NOMO-1 (cell line): ENCODE data around the gene MAD1L1.
"Not testable (repeated sequence)": the region's sequence is repeated elsewhere in the genome, so short reads cannot be mapped to it uniquely, and the experiment has no call there.

Experiments used
- DNase-seq, 2 experiments: peaks; one replicate each; lab custom pipeline; 2025; ENCODE audit not compliant: unreplicated experiment in 2 of 2; lab: John Stamatoyannopoulos, UW

The MAD1L1 gene

GRCh38 chr7:2232766-2233520 lies at the start of gene MAD1L1:
MAD1L1 (minus strand) TSS chr7:2232945; CDS start chr7:2230133, 2,812 bp downstream.
- DNase-seq, result peak; percentile 82 to 89

- DNase-seq, result no peak
These were observed 49.5 kb upstream of the MAD1L1 start for GRCh38 chr7:2282185-2282751.

GRCh38 chr7:2281541-2281940 lies 48.8 kb upstream of the MAD1L1 start:
- no peak for DNase-seq

GRCh38 chr7:2280424-2280823 lies 47.7 kb upstream of the MAD1L1 start:
- no peak for DNase-seq

GRCh38 chr7:2279896-2280295 lies 47.2 kb upstream of the MAD1L1 start:
- no peak for DNase-seq

- no peak for DNase-seq
These were observed 45.3 kb upstream of the MAD1L1 start for GRCh38 chr7:2278026-2278425.

GRCh38 chr7:2276107-2276506 lies 43.4 kb upstream of the MAD1L1 start:
- DNase-seq, result no peak

- DNase-seq, result no peak
These were observed 42.4 kb upstream of the MAD1L1 start for GRCh38 chr7:2275101-2275500.

GRCh38 chr7:2274666-2275065 lies 41.9 kb upstream of the MAD1L1 start:
- no peak for DNase-seq

GRCh38 chr7:2273866-2274265 lies 41.1 kb upstream of the MAD1L1 start:
- no peak for DNase-seq

GRCh38 chr7:2272031-2272430 lies 39.3 kb upstream of the MAD1L1 start:
- DNase-seq, result no peak

- no peak for DNase-seq
These were observed 38.7 kb upstream of the MAD1L1 start for GRCh38 chr7:2271273-2272026.

- no peak for DNase-seq
These were observed 37.8 kb upstream of the MAD1L1 start for GRCh38 chr7:2270495-2270894.

- no peak for DNase-seq
These were observed 37.3 kb upstream of the MAD1L1 start for GRCh38 chr7:2269991-2270460.

- DNase-seq, result not testable (repeated sequence)
These were observed 36.6 kb upstream of the MAD1L1 start for GRCh38 chr7:2269089-2269990.

GRCh38 chr7:2266911-2267310 lies 34.2 kb upstream of the MAD1L1 start:
- no peak for DNase-seq

- DNase-seq, result no peak
These were observed 31.4 kb upstream of the MAD1L1 start for GRCh38 chr7:2264158-2264557.

- no peak for DNase-seq
These were observed 30.4 kb upstream of the MAD1L1 start for GRCh38 chr7:2263176-2263575.

GRCh38 chr7:2261611-2262010 lies 28.9 kb upstream of the MAD1L1 start:
- peak; percentile 25 to 68 for DNase-seq

- DNase-seq, result no peak
These were observed 28.1 kb upstream of the MAD1L1 start for GRCh38 chr7:2260820-2261219.

GRCh38 chr7:2259480-2259879 lies 26.7 kb upstream of the MAD1L1 start:
- no peak for DNase-seq
